OCI-LY7 (cell line): ENCODE measurements around the gene TBC1D2B.

Experiments
- EZH2phosphoT487 ChIP-seq: fragments of 200-600 bp; sonication (generic); IDR thresholded peaks from 2 replicates; pipeline ENCODE4 v1.6.1; 2018; ENCODE audit warnings: low read depth, borderline replicate concordance, mild to moderate bottlenecking, mixed run types, antibody characterized with exemption, low read length, moderate library complexity, mixed read lengths
- TF ChIP-seq, protein P1 (sequence below): fragments of 200-600 bp; sonication (generic); conservative IDR thresholded peaks from 2 replicates; pipeline ENCODE4 v1.5.1; 2014; ENCODE audit warnings: mild to moderate bottlenecking, antibody characterized with exemption, low read length, moderate library complexity, mixed read lengths

- TF ChIP-seq, protein P1, sequence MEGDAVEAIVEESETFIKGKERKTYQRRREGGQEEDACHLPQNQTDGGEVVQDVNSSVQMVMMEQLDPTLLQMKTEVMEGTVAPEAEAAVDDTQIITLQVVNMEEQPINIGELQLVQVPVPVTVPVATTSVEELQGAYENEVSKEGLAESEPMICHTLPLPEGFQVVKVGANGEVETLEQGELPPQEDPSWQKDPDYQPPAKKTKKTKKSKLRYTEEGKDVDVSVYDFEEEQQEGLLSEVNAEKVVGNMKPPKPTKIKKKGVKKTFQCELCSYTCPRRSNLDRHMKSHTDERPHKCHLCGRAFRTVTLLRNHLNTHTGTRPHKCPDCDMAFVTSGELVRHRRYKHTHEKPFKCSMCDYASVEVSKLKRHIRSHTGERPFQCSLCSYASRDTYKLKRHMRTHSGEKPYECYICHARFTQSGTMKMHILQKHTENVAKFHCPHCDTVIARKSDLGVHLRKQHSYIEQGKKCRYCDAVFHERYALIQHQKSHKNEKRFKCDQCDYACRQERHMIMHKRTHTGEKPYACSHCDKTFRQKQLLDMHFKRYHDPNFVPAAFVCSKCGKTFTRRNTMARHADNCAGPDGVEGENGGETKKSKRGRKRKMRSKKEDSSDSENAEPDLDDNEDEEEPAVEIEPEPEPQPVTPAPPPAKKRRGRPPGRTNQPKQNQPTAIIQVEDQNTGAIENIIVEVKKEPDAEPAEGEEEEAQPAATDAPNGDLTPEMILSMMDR, result no peak
- TF ChIP-seq EZH2phosphoT487, result no peak
These were observed 24.1 kb upstream of the TBC1D2B start for GRCh38 chr15:78101423-78102105.
